H1 (cell line): ENCODE data around the gene CYP1A2. TPM values are rescaled to one million over a fixed set of nuclear protein-coding genes. Genes with fewer than 3 reads are reported as not detected.

Experiments used
- BACH1 ChIP-seq: IDR thresholded peaks from 2 replicates; pipeline ENCODE4 v1.6.1; 2012; ENCODE audit warnings: low read length, improper control_type of control experiment
- JUND ChIP-seq: IDR thresholded peaks from 2 replicates; pipeline ENCODE4 v1.6.1; 2011; ENCODE audit warnings: mild to moderate bottlenecking, improper control_type of control experiment, low read length
- POLR2AphosphoS5 ChIP-seq: IDR thresholded peaks from 2 replicates; pipeline ENCODE4 v1.6.1; 2011; ENCODE audit warnings: low read depth, low read length
- TBP ChIP-seq: IDR thresholded peaks from 2 replicates; pipeline ENCODE4 v1.6.1; 2011; ENCODE audit warnings: low read depth, low read length, improper control_type of control experiment
- polyA plus RNA-seq, 7 experiments: library from polyadenylated mRNA; depleted of rRNA in 3 of 7; stranded (reverse) in 5 of 7; unstranded in 2 of 7; fragments of >200 nt in 5 of 7; fragments of 200-250 nt in 2 of 7; gene quantifications; 1 replicate in 5 of 7; 2 replicates in 1 of 7; 4 replicates in 1 of 7; pipeline versions ENCODE4 v1.2.1 to v1.2.3, GENCODE V29; 2011 to 2013; ENCODE audit warnings: missing spikeins in 2 of 7, mixed read lengths in 2 of 7
- total RNA-seq: library from RNA; stranded (reverse); fragmentation: NEBNext Ultra II Directional; extraction: Animal tissue kit (Norgen Biotek cat#: 25700); gene quantifications from 2 replicates; pipeline ENCODE4 v1.2.1, GENCODE V29; 2021

Gene CYP1A2
- total and polyA plus RNA-seq, 2 of the 8 experiments (the other 6 are each of a cell fraction or from before 2014, with no cell fraction given) = not detected

GRCh38 chr15:74769463-74770025 lies 20.9 kb downstream of the CYP1A2 start (continued):
- no peak for TF ChIP-seq JUND
- TF ChIP-seq BACH1 = no peak
- no peak for TF ChIP-seq TBP
- no peak for TF ChIP-seq POLR2AphosphoS5
